GM12865 (cell line): ENCODE data around the gene ABHD16A.

ENCODE experiments used
- DNase-seq: peaks from one replicate; pipeline ENCODE4 v3.0.0; 2010; ENCODE audit warnings: low read depth
- H3K4me3 ChIP-seq: 2 replicates; pipeline ENCODE4 v1.5.1; 2011; ENCODE audit warnings: mild to moderate bottlenecking, low read depth, low read length, control low read depth
- TF ChIP-seq, protein P1 (sequence below): IDR thresholded peaks from 2 replicates; pipeline ENCODE4 v1.5.1; 2011; ENCODE audit warnings: low read length, control low read depth, low read depth, inconsistent platforms; ENCODE audit not compliant: insufficient read depth; ENCODE audit errors: missing control alignments

Gene ABHD16A

GRCh38 chr6:31677955-31678354 is 25.2 kb downstream of the ABHD16A start:
- TF ChIP-seq, protein P1, sequence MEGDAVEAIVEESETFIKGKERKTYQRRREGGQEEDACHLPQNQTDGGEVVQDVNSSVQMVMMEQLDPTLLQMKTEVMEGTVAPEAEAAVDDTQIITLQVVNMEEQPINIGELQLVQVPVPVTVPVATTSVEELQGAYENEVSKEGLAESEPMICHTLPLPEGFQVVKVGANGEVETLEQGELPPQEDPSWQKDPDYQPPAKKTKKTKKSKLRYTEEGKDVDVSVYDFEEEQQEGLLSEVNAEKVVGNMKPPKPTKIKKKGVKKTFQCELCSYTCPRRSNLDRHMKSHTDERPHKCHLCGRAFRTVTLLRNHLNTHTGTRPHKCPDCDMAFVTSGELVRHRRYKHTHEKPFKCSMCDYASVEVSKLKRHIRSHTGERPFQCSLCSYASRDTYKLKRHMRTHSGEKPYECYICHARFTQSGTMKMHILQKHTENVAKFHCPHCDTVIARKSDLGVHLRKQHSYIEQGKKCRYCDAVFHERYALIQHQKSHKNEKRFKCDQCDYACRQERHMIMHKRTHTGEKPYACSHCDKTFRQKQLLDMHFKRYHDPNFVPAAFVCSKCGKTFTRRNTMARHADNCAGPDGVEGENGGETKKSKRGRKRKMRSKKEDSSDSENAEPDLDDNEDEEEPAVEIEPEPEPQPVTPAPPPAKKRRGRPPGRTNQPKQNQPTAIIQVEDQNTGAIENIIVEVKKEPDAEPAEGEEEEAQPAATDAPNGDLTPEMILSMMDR = no peak
- H3K4me3 ChIP-seq = no peak overlapping the region
- DNase-seq = no peak

DNA sequence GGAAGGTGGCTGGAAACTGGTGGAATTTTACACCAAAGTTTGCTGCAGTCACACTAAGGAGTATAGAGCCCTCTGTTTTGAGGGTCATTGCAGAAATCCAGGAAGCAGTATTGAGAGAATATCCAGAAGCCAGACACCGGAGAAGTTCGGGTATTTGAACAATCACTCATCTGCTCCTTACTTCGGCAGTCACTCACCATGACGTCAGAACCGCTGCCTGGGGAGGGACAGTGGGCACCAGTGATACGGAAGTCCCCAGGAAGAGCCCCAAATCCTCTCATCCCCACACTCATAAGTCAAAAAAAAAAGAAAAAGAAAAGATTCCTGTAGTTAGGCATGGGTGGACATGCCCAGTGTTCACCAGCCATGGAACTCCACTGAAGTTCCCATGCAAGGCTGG is 26.2 kb downstream of the ABHD16A start:
- TF ChIP-seq, protein P1 = no peak
- no peak for DNase-seq
- H3K4me3 ChIP-seq = no peak overlapping the region

- TF ChIP-seq, protein P1 = no peak
- DNase-seq = no peak
- H3K4me3 ChIP-seq = no peak overlapping the region
These were observed 26.7 kb downstream of the ABHD16A start for GRCh38 chr6:31676322-31676903.

GRCh38 chr6:31669676-31670075 is 33.4 kb downstream of the ABHD16A start, which contains the start of gene LY6G5B:
LY6G5B (plus strand) TSS chr6:31669976; CDS start chr6:31670951, 975 bp downstream.
- H3K4me3 ChIP-seq = no peak within 1 kb of the TSS
- no peak for DNase-seq
- TF ChIP-seq, protein P1 = no peak

GRCh38 chr6:31666337-31666965 is 36.7 kb downstream of the ABHD16A start:
- H3K4me3 ChIP-seq = peak overlapping the region; percentile 96
- TF ChIP-seq, protein P1 = no peak
- no peak for DNase-seq

DNA sequence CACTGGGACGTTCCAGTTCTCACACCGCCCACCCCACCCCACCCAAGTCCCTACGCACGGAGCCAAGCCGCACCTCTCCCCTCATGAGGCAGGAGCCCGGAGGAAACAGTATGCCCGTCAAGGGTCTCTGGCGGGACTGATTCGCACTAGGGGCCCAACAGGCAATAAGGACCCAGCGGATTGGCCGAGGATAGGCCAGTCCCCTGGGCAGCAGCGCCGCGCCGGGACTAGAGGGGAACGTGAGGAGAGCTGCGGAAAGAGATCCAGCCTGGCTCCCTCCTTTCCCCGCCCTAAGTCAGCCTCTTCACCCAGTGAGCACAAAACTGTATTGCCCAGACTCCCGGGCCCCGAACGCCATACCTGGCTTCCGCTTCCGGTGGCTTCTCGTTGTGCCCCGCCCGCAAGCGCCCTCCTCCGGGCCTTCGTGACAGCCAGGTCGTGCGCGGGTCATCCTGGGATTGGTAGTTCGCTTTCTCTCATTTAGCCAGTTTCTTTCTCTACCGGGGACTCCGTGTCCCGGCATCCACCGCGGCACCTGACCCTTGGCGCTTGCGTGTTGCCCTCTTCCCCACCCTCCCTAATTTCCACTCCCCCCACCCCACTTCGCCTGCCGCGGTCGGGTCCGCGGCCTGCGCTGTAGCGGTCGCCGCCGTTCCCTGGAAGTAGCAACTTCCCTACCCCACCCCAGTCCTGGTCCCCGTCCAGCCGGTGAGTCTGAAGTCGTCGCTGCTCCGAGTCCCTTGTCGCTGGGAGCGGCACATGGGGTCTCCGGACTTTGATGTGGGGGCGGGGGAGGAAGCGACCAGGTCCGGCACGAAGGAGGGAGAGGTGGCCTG is 37.4 kb downstream of the ABHD16A start, which contains the start of gene CSNK2B:
CSNK2B (plus strand) TSS at position 580 of the 836 bp plus-strand sequence. CDS start 752 bp downstream, outside the sequence.
- peak; percentile 98 for DNase-seq
- TF ChIP-seq, protein P1 = no peak

More for the DNA sequence above, 37.4 kb downstream of the ABHD16A start, which contains the start of gene CSNK2B:
- peak within 1 kb of the TSS; percentile 96 for H3K4me3 ChIP-seq
